K562 (cell line): ENCODE results near the gene TIGIT. TPM values are rescaled to one million over a fixed set of nuclear protein-coding genes. Genes with fewer than 3 reads are reported as not detected.

ENCODE experiments used
- ATAC-seq: fragments of 200-7000 bp; cut with Tn5 transposase; 3 replicates; pipeline ENCODE4 v1.9.1; 2020; ENCODE audit warnings: moderate library complexity
- BruUV-seq: library from RNA; stranded (reverse); fragments of 400-500 nt; replicated peaks from 2 replicates; lab custom pipeline; 2021; lab: Mats Ljungman, UMichigan
- CTCF ChIA-PET: fragments of 300-600 bp; formaldehyde crosslinking; extraction: SDS; loops from one replicate; lab custom pipeline; 2021; ENCODE audit warnings: low intra/inter-chr PET ratio; lab: Yijun Ruan, JAX
- POLR2A ChIA-PET: fragments of 300-600, 350-650 bp; sonication (Branson Sonifier 250); formaldehyde crosslinking; extraction: SDS; loops from one replicate; lab custom pipeline; 2021; ENCODE audit warnings: antibody characterized with exemption, inconsistent platforms; lab: Yijun Ruan, JAX
- DNase-seq, 4 experiments: peaks; one replicate each; pipeline versions ENCODE4 v3.0.0 to v3.0.0-alpha.2; 2011 to 2018; ENCODE audit warnings: low spot score in 3 of 4, mixed read lengths in 3 of 4; ENCODE audit errors: extremely low read depth in 1 of 4
- FAIRE-seq: peaks from 2 replicates; lab custom pipeline; 2011; peaks lifted over from hg19 to GRCh38; lab: Jason Lieb, UNC
- H2AFZ ChIP-seq: 2 replicates; pipeline ENCODE4 v1.6.0; 2011; ENCODE audit warnings: low read depth, low read length, control low read depth, inconsistent platforms
- H3K27ac ChIP-seq: fragments of 200-600 bp; 3 replicates; pipeline ENCODE4 v1.8.0; 2011; ENCODE audit warnings: low read depth, mild to moderate bottlenecking, control low read depth, inconsistent platforms, low read length, moderate library complexity, mixed read lengths; ENCODE audit errors: extremely low read depth
- H3K27me3 ChIP-seq, 2 experiments: fragments of 300-600 bp in 1 of 2; 2 replicates in 1 of 2; 3 replicates in 1 of 2; pipeline versions ENCODE4 v1.6.0 to v1.8.0; 2011; ENCODE audit warnings: inconsistent platforms in 2 of 2, low read length in 2 of 2, mild to moderate bottlenecking in 1 of 2, mixed read lengths in 1 of 2, moderate library complexity in 1 of 2; ENCODE audit not compliant: control insufficient read depth in 2 of 2, insufficient read depth in 2 of 2
- H3K36me3 ChIP-seq: fragments of 300-600 bp; 3 replicates; pipeline ENCODE4 v1.8.0; 2011; ENCODE audit warnings: mild to moderate bottlenecking, low read length, inconsistent platforms; ENCODE audit not compliant: control insufficient read depth, insufficient read depth
- H3K4me1 ChIP-seq, 2 experiments: fragments of 200-600 bp in 1 of 2; replicated peaks in 1 of 2; 2 replicates in 1 of 2; 3 replicates in 1 of 2; pipeline versions ENCODE4 v1.5.1 to v1.8.0; 2011; ENCODE audit warnings: inconsistent platforms in 2 of 2, low read length in 2 of 2, mild to moderate bottlenecking in 1 of 2, mixed read lengths in 1 of 2, moderate library complexity in 1 of 2; ENCODE audit not compliant: control insufficient read depth in 2 of 2, insufficient read depth in 2 of 2
- H3K4me2 ChIP-seq: 2 replicates; pipeline ENCODE4 v1.6.1; 2011; ENCODE audit warnings: low read length, control low read depth, inconsistent platforms, mixed read lengths; ENCODE audit not compliant: insufficient read depth
- H3K4me3 ChIP-seq: fragments of 200-600 bp; sonication (generic), shearing (Covaris generic); 2 replicates; pipeline ENCODE4 v1.5.1; 2016; ENCODE audit warnings: control low read depth, inconsistent platforms
- H3K79me2 ChIP-seq: fragments of 200-600 bp; 3 replicates; pipeline ENCODE4 v1.8.0; 2011; ENCODE audit warnings: low read length, inconsistent platforms; ENCODE audit not compliant: control insufficient read depth, insufficient read depth
- H3K9ac ChIP-seq, 2 experiments: 2 replicates each; pipeline versions ENCODE4 v1.6.0 to v1.6.1; 2011; ENCODE audit warnings: low read depth in 2 of 2, low read length in 2 of 2, control low read depth in 1 of 2, inconsistent platforms in 1 of 2, mild to moderate bottlenecking in 1 of 2, mixed read lengths in 1 of 2; ENCODE audit not compliant: insufficient read depth in 1 of 2
- H3K9me1 ChIP-seq: one replicate; pipeline ENCODE4 v1.6.0; 2011; ENCODE audit warnings: inconsistent platforms, mild to moderate bottlenecking, low read length, moderate library complexity; ENCODE audit not compliant: control insufficient read depth, insufficient read depth
- H3K9me3 ChIP-seq: replicated peaks from 2 replicates; pipeline ENCODE4 v1.5.1; 2011; ENCODE audit warnings: low read depth, low read length, inconsistent platforms; ENCODE audit not compliant: control insufficient read depth, insufficient read depth
- H4K20me1 ChIP-seq: replicated peaks from 2 replicates; pipeline ENCODE4 v1.6.1; 2011; ENCODE audit warnings: low read length, inconsistent platforms, mixed read lengths; ENCODE audit not compliant: control insufficient read depth, insufficient read depth
- ELK3 ChIP-seq: fragments of 450-650 bp; formaldehyde crosslinking; IDR thresholded peaks from 2 replicates; pipeline ENCODE4 v1.4.0; 2020; ENCODE audit warnings: mild to moderate bottlenecking
- FOXJ2 ChIP-seq: fragments of 200-800 bp; sonication (Bioruptor generic); IDR thresholded peaks from 2 replicates; pipeline ENCODE4 v1.6.1; 2016; ENCODE audit warnings: missing genetic modification characterization, missing compliant biosample characterization
- MCM5 ChIP-seq: fragments of 450-650 bp; IDR thresholded peaks from 2 replicates; pipeline ENCODE4 v1.6.1; 2016; ENCODE audit warnings: low read depth
- PML ChIP-seq: IDR thresholded peaks from 2 replicates; pipeline ENCODE4 v1.6.1; 2012; ENCODE audit warnings: low read length, inconsistent platforms
- SRSF3 ChIP-seq: fragments of 200-400 bp; formaldehyde crosslinking; IDR thresholded peaks from 2 replicates; pipeline ENCODE4 v1.6.1; 2016; ENCODE audit warnings: mild to moderate bottlenecking, low read length, moderate library complexity; ENCODE audit not compliant: insufficient read depth
- TAF15 ChIP-seq: fragments of 200-400 bp; formaldehyde crosslinking; IDR thresholded peaks from 2 replicates; pipeline ENCODE4 v1.6.1; 2017; ENCODE audit warnings: mild to moderate bottlenecking, low read depth, low read length, moderate library complexity
- XRCC5 ChIP-seq: fragments of 200-400 bp; formaldehyde crosslinking; IDR thresholded peaks from 2 replicates; pipeline ENCODE4 v1.6.1; 2017; ENCODE audit warnings: low read depth, mild to moderate bottlenecking, low read length
- ZNF407 ChIP-seq: fragments of 450-650 bp; IDR thresholded peaks from 2 replicates; pipeline ENCODE4 v1.6.1; 2016; ENCODE audit warnings: low read depth
- WGBS: fragments of 100-300 bp; shearing (Covaris generic); methylation state at CpG from one replicate; pipeline ENCODE4 v1.1.6; 2016; ENCODE audit warnings: low coverage, mixed read lengths; ENCODE audit not compliant: insufficient coverage; ENCODE audit errors: missing lambda C conversion rate; 5-methylcytosine and 5-hydroxymethylcytosine counted together
- in situ Hi-C: fragments of 300-500 bp; cut with MboI; formaldehyde crosslinking; loops from 4 replicates; pipeline ENCODE4 v1.15.0; 2018; ENCODE audit warnings: inconsistent platforms, mixed read lengths
- intact Hi-C: fragments of 100-400 bp; cut with micrococcal nuclease; formaldehyde crosslinking; loops from 2 replicates; pipeline ENCODE4 v1.14.2; 2022
- polyA plus RNA-seq, 8 experiments: library from polyadenylated mRNA; depleted of rRNA in 4 of 8; stranded (reverse) in 5 of 8; unstranded in 3 of 8; fragments of >200 nt; fragmentation: Nextera tagmentation in 2 of 8; fragmentation: Illumina TruSeq in 1 of 8; extraction: Ambion mirVana in 2 of 8; extraction: Trizol in 1 of 8; gene quantifications; 2 replicates each; pipeline versions ENCODE4 v1.2.1 to v1.2.3, GENCODE V29; 2011 to 2014; ENCODE audit warnings: inconsistent platforms in 1 of 8, missing spikeins in 1 of 8
- total RNA-seq, 7 experiments: library from RNA; depleted of rRNA in 6 of 7; stranded (reverse); fragments of >200 nt in 6 of 7; fragmentation: Illumina TruSeq in 2 of 7; extraction: Trizol in 2 of 7; gene quantifications; 2 replicates each; pipeline versions ENCODE4 v1.2.1 to v1.2.3, GENCODE V29; 2011 to 2021; ENCODE audit warnings: low replicate concordance in 1 of 7

The TIGIT gene
- total and polyA plus RNA-seq, 9 of the 15 experiments (the other 6 are each of a cell fraction or from before 2014, with no cell fraction given): 0.11 TPM; not detected in 8

- no peaks in the 10 kb centered on the region for H3K27me3 ChIP-seq
- TF ChIP-seq TAF15 (no peak), SRSF3 (no peak), XRCC5 (no peak), ELK3 (CRISPR knock-in tag) (no peak)
- TF ChIP-seq, all 486 proteins: peak for 0
- no peak overlapping the region for H3K27ac ChIP-seq
- no TSS peak for BruUV-seq
- ATAC-seq (no peak), FAIRE-seq (no peak), DNase-seq (no peak)
- ChIA-PET CTCF (no interaction called here), POLR2A (no interaction called here)
- no peaks in the 10 kb centered on the region for H3K4me1 ChIP-seq
- H3K9ac ChIP-seq: no peak overlapping the region
- no peak overlapping the region for H3K4me3 ChIP-seq
- H3K79me2 ChIP-seq: no peaks in the 10 kb centered on the region
- in situ Hi-C loops: no loop called here
- intact Hi-C loops: no loop called here
- H4K20me1 ChIP-seq: no peaks in the 10 kb centered on the region
- no peaks in the 10 kb centered on the region for H3K9me3 ChIP-seq
- H3K4me2 ChIP-seq: no peak overlapping the region
- no peaks in the 10 kb centered on the region for H3K9me1 ChIP-seq
- H3K36me3 ChIP-seq: no peaks in the 10 kb centered on the region
- WGBS: 0% methylated on average over 2 of the region's 2 CpGs
- H2AFZ ChIP-seq: no peak overlapping the region
Observed at GRCh38 chr3:114313426-114313825, 19.6 kb downstream of the TIGIT start.

GRCh38 chr3:114314282-114314681 is 20.5 kb downstream of the TIGIT start:
- no peak overlapping the region for H3K4me3 ChIP-seq
- no peaks in the 10 kb centered on the region for H3K36me3 ChIP-seq
- H3K27ac ChIP-seq: no peak overlapping the region
- no peaks in the 10 kb centered on the region for H3K79me2 ChIP-seq
- H3K27me3 ChIP-seq: no peaks in the 10 kb centered on the region
- no peak overlapping the region for H3K4me2 ChIP-seq
- DNase-seq: no peak
- BruUV-seq: no TSS peak
- FAIRE-seq: no peak
- intact Hi-C loops (no loop called here), in situ Hi-C loops (no loop called here)
- H3K9me3 ChIP-seq: no peaks in the 10 kb centered on the region
- no peaks in the 10 kb centered on the region for H3K9me1 ChIP-seq
- H3K4me1 ChIP-seq: no peaks in the 10 kb centered on the region
- no peak overlapping the region for H2AFZ ChIP-seq
- no peak for ATAC-seq
- CTCF ChIA-PET: no interaction called here
- 0% methylated on average over 2 of the region's 2 CpGs for WGBS
- no peak overlapping the region for H3K9ac ChIP-seq
- H4K20me1 ChIP-seq: no peaks in the 10 kb centered on the region
- POLR2A ChIA-PET: no interaction called here
- TF ChIP-seq FOXJ2 (tag): no peak
- no peak for TF ChIP-seq MCM5
- TF ChIP-seq ZNF407: no peak
- no peak for TF ChIP-seq PML
